SKM-1 (cell line): ENCODE data around the gene HYAL4.
"Not testable (repeated sequence)": the region's sequence is repeated elsewhere in the genome, so short reads cannot be mapped to it uniquely, and the experiment has no call there.

Experiments used
- DNase-seq: peaks from one replicate; lab custom pipeline; 2025; ENCODE audit not compliant: unreplicated experiment; lab: John Stamatoyannopoulos, UW

HYAL4 gene

GRCh38 chr7:123846217-123846891 is 1.4 kb downstream of the HYAL4 start:
- DNase-seq = no peak

GRCh38 chr7:123847868-123848267 is 2.9 kb downstream of the HYAL4 start:
- no peak for DNase-seq

- no peak for DNase-seq
Observed at GRCh38 chr7:123849855-123850254, 4.9 kb downstream of the HYAL4 start.

- DNase-seq = not testable (repeated sequence)
Observed at GRCh38 chr7:123851404-123851803, 6.4 kb downstream of the HYAL4 start.

GRCh38 chr7:123854291-123854690 is 9.3 kb downstream of the HYAL4 start:
- not testable (repeated sequence) for DNase-seq

GRCh38 chr7:123856428-123856827 is 11.5 kb downstream of the HYAL4 start:
- DNase-seq = not testable (repeated sequence)

- DNase-seq = no peak
Observed at GRCh38 chr7:123860848-123861247, 15.9 kb downstream of the HYAL4 start.

- DNase-seq = no peak
Observed at GRCh38 chr7:123862775-123863174, 17.8 kb downstream of the HYAL4 start.

GRCh38 chr7:123863461-123863860 is 18.5 kb downstream of the HYAL4 start:
- no peak for DNase-seq

- no peak for DNase-seq
Observed at GRCh38 chr7:123864012-123864411, 19.0 kb downstream of the HYAL4 start.

- no peak for DNase-seq
Observed at GRCh38 chr7:123864436-123864835, 19.5 kb downstream of the HYAL4 start.

- no peak for DNase-seq
Observed at GRCh38 chr7:123864966-123865365, 20.0 kb downstream of the HYAL4 start.

- peak; percentile 8 for DNase-seq
Observed at GRCh38 chr7:123865517-123866117, 20.6 kb downstream of the HYAL4 start.

- no peak for DNase-seq
Observed at GRCh38 chr7:123867225-123867624, 22.3 kb downstream of the HYAL4 start.

- no peak for DNase-seq
Observed at GRCh38 chr7:123871998-123872867, 27.3 kb downstream of the HYAL4 start.

GRCh38 chr7:123872908-123873307 is 27.9 kb downstream of the HYAL4 start:
- no peak for DNase-seq

GRCh38 chr7:123876557-123877256 is 31.7 kb downstream of the HYAL4 start:
- DNase-seq = no peak

- no peak for DNase-seq
Observed at GRCh38 chr7:123879628-123880027, 34.7 kb downstream of the HYAL4 start.

- DNase-seq = no peak
Observed at GRCh38 chr7:123881300-123881699, 36.3 kb downstream of the HYAL4 start.

- DNase-seq = no peak
Observed at GRCh38 chr7:123883154-123883553, 38.2 kb downstream of the HYAL4 start.

- no peak for DNase-seq
Observed at GRCh38 chr7:123888192-123888591, 43.2 kb downstream of the HYAL4 start.
